ENCODE data around the gene SBK3. TPM values are rescaled to one million over a fixed set of nuclear protein-coding genes. Genes with fewer than 3 reads are reported as not detected.
A peak's percentile ranks its signal among the peaks of the same experiment; 100 is the strongest.

SBK3 gene
- total and polyA plus RNA-seq, 2 donors (not counting 1 experiment from before 2014, with no cell fraction given): not detected

DNA sequence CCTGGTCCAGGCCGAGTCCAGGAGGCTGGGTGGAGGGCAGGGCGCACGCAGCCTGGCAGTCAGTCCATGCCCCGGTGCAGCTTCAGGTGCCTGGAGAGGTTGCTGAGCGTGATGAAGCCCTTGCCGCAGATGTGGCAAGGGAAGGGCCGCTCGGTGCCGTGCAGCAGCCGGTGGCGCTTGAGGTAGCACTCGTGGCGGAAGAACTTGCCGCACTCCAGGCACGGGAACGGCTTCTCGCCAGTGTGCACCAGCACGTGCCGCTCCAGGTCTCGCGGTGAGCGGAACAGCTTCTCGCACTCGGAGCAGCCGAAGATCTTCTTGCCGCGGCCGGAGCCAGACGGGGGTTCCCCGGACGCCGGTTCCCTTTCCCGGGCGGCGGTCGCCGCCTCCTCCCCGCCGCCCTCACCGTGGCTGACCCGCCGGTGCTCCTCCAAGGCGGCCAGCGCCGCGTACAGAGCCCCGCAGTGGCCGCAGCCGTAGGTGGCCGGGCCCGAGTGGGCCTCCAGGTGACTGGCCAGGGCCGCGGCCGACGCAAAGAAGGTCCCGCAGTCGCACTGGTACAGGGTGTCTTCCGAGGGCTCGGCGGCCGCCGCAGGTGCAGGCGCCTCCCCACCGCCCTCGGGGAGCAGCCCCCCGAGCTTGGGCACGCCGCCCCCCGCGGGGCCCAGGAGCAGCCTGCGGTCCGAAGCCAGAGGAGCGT lies 47.2 kb upstream of the SBK3 start:
- ChIA-PET CTCF (no interaction called here), POLR2A (no interaction called here)
- Histone ChIP-seq H3K9me3 (ENCODE audit: control extremely low read depth in 1 of 3, control insufficient read depth in 2 of 3, insufficient read depth in 1 of 3, low read length in 2 of 3) (no peaks in the 10 kb centered on the region), H3K4me2 (replicated peaks; ENCODE audit: low read depth, low read length, poor library complexity, severe bottlenecking) (no peak overlapping the region), H3K27ac (ENCODE audit: low read length in 2 of 2) (no peak overlapping the region), H3K79me2 (ENCODE audit: control insufficient read depth, insufficient read depth, low read length) (no peaks in the 10 kb centered on the region), H3K4me1 (ENCODE audit: control insufficient read depth in 2 of 2, insufficient read depth in 2 of 2, low read length in 2 of 2) (peaks cover 5 to 6% of the 10 kb centered on the region in 2 donors), H4K20me1 (ENCODE audit: control insufficient read depth, insufficient read depth, low read length, poor library complexity, severe bottlenecking) (no peaks in the 10 kb centered on the region), H2AFZ (ENCODE audit: insufficient read depth, low read depth, low read length, poor library complexity, severe bottlenecking) (no peak overlapping the region), H3K4me3 (ENCODE audit: control extremely low read depth in 1 of 5, extremely low read depth in 1 of 5, insufficient read depth in 1 of 5, low read depth in 2 of 5, low read length in 4 of 5) (no peak overlapping the region), H3K9ac (ENCODE audit: low read length) (no peak overlapping the region), H3K27me3 (replicated peaks in 1 of 4; ENCODE audit: control extremely low read depth in 1 of 4, control insufficient read depth in 3 of 4, insufficient read depth in 4 of 4, low read length in 3 of 4) (no peaks in the 10 kb centered on the region), H3K36me3 (replicated peaks in 1 of 2; ENCODE audit: control extremely low read depth in 1 of 2, control insufficient read depth in 1 of 2, extremely low read depth in 1 of 2, insufficient read depth in 2 of 2, low read length in 1 of 2) (peaks cover 0 to 19% of the 10 kb centered on the region in 2 experiments)
- no peaks in the 10 kb centered on the region for H3K27me3 Mint-ChIP-seq
- intact Hi-C loops (cut with micrococcal nuclease): no loop called here
- no peak overlapping the region for H3K4me3 Mint-ChIP-seq
- ATAC-seq (ENCODE audit: low read depth) (no peak), DNase-seq (peak; percentile 15)
- 98% methylated on average over 73 of the region's 73 CpGs for WGBS (ENCODE audit: insufficient coverage)
- no peak overlapping the region for H3K27ac Mint-ChIP-seq
- TF ChIP-seq, protein P1, sequence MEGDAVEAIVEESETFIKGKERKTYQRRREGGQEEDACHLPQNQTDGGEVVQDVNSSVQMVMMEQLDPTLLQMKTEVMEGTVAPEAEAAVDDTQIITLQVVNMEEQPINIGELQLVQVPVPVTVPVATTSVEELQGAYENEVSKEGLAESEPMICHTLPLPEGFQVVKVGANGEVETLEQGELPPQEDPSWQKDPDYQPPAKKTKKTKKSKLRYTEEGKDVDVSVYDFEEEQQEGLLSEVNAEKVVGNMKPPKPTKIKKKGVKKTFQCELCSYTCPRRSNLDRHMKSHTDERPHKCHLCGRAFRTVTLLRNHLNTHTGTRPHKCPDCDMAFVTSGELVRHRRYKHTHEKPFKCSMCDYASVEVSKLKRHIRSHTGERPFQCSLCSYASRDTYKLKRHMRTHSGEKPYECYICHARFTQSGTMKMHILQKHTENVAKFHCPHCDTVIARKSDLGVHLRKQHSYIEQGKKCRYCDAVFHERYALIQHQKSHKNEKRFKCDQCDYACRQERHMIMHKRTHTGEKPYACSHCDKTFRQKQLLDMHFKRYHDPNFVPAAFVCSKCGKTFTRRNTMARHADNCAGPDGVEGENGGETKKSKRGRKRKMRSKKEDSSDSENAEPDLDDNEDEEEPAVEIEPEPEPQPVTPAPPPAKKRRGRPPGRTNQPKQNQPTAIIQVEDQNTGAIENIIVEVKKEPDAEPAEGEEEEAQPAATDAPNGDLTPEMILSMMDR (IDR thresholded peaks at IDR 0.05): no peak
- TF ChIP-seq EZH2 (IDR thresholded peaks at IDR 0.05; ENCODE audit: borderline replicate concordance, insufficient read depth, low read depth, low read length, poor library complexity, severe bottlenecking): no peak
- H3K9me3 Mint-ChIP-seq (ENCODE audit: insufficient read depth): no peaks in the 10 kb centered on the region
- H3K4me1 Mint-ChIP-seq: peaks cover 2% of the 10 kb centered on the region

DNA sequence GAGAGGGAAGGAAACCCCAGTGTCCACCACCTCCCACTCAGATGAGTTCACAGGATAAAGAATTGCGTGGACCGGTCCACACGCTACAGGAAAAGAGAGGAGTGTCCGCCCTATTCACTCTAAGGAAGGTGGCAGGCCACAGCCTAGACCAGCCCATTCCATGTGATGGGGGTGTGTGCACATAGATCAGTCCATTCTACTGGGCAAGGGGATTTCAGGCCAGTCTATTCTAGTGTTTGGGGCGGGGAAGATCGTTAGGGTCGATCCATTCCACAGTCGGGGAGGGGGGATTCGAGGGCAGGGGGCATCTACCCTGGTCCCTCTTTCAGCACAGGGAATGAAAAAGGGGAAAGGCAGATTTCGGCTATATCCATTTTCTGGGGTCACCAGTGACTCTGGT lies 46.2 kb upstream of the SBK3 start:
- intact Hi-C loops (cut with micrococcal nuclease): no loop called here
- ATAC-seq (ENCODE audit: low read depth) (no peak), DNase-seq (no peak)
- Histone ChIP-seq H3K4me3 (ENCODE audit: control extremely low read depth in 1 of 5, extremely low read depth in 1 of 5, insufficient read depth in 1 of 5, low read depth in 2 of 5, low read length in 4 of 5) (no peak overlapping the region), H3K27me3 (replicated peaks in 1 of 4; ENCODE audit: control extremely low read depth in 1 of 4, control insufficient read depth in 3 of 4, insufficient read depth in 4 of 4, low read length in 3 of 4) (no peaks in the 10 kb centered on the region), H3K36me3 (replicated peaks in 1 of 2; ENCODE audit: control extremely low read depth in 1 of 2, control insufficient read depth in 1 of 2, extremely low read depth in 1 of 2, insufficient read depth in 2 of 2, low read length in 1 of 2) (peaks cover 0 to 15% of the 10 kb centered on the region in 2 experiments), H3K9ac (ENCODE audit: low read length) (no peak overlapping the region), H3K9me3 (ENCODE audit: control extremely low read depth in 1 of 3, control insufficient read depth in 2 of 3, insufficient read depth in 1 of 3, low read length in 2 of 3) (no peaks in the 10 kb centered on the region), H3K4me1 (ENCODE audit: control insufficient read depth in 2 of 2, insufficient read depth in 2 of 2, low read length in 2 of 2) (peaks cover 11 to 16% of the 10 kb centered on the region in 2 donors), H3K79me2 (ENCODE audit: control insufficient read depth, insufficient read depth, low read length) (no peaks in the 10 kb centered on the region), H3K27ac (ENCODE audit: low read length in 2 of 2) (no peak overlapping the region), H4K20me1 (ENCODE audit: control insufficient read depth, insufficient read depth, low read length, poor library complexity, severe bottlenecking) (no peaks in the 10 kb centered on the region), H2AFZ (ENCODE audit: insufficient read depth, low read depth, low read length, poor library complexity, severe bottlenecking) (no peak overlapping the region), H3K4me2 (replicated peaks; ENCODE audit: low read depth, low read length, poor library complexity, severe bottlenecking) (no peak overlapping the region)
- no peaks in the 10 kb centered on the region for H3K27me3 Mint-ChIP-seq
- H3K4me3 Mint-ChIP-seq: no peak overlapping the region
- H3K27ac Mint-ChIP-seq: no peak overlapping the region
- TF ChIP-seq EZH2 (IDR thresholded peaks at IDR 0.05; ENCODE audit: borderline replicate concordance, insufficient read depth, low read depth, low read length, poor library complexity, severe bottlenecking): no peak
- TF ChIP-seq, protein P1 (IDR thresholded peaks at IDR 0.05): no peak
- ChIA-PET POLR2A (no interaction called here), CTCF (no interaction called here)
- 85% methylated on average over 4 of the region's 10 CpGs for WGBS (ENCODE audit: insufficient coverage)
- H3K4me1 Mint-ChIP-seq: peaks cover 12% of the 10 kb centered on the region
- H3K9me3 Mint-ChIP-seq (ENCODE audit: insufficient read depth): no peaks in the 10 kb centered on the region

Measured in B cell (primary cell).